OCI-LY1 (cell line): Measurements from ENCODE around the gene BAHD1.

Experiments used
- H2AFZ ChIP-seq: fragments of 200-600 bp; sonication (generic), shearing (Covaris generic); 2 replicates; pipeline ENCODE4 v1.6.0; 2014; ENCODE audit warnings: antibody characterized with exemption, mild to moderate bottlenecking, low read length
- H3F3A ChIP-seq: fragments of 200-600 bp; sonication (generic), shearing (Covaris generic); 2 replicates; pipeline ENCODE4 v1.6.0; 2014; ENCODE audit warnings: mild to moderate bottlenecking, antibody characterized with exemption, low read length, moderate library complexity; ENCODE audit not compliant: insufficient read depth
- H3K27ac ChIP-seq: fragments of 200-600 bp; sonication (generic); 2 replicates; pipeline ENCODE4 v1.5.1; 2014; ENCODE audit warnings: low read length, mixed run types, mild to moderate bottlenecking, low read depth; ENCODE audit not compliant: poor library complexity, severe bottlenecking
- H3K27me3 ChIP-seq: fragments of 200-600 bp; sonication (generic); 2 replicates; pipeline ENCODE4 v1.6.0; 2014; ENCODE audit warnings: antibody characterized with exemption, mild to moderate bottlenecking, low read length, moderate library complexity; ENCODE audit not compliant: insufficient read depth
- H3K36me3 ChIP-seq: fragments of 200-600 bp; sonication (generic); 2 replicates; pipeline ENCODE4 v1.6.1; 2014; ENCODE audit warnings: mild to moderate bottlenecking, antibody characterized with exemption, low read length, moderate library complexity, mixed read lengths; ENCODE audit not compliant: insufficient read depth
- H3K4me1 ChIP-seq: fragments of 200-600 bp; sonication (generic); 2 replicates; pipeline ENCODE4 v1.5.1; 2014; ENCODE audit warnings: mild to moderate bottlenecking, low read length, moderate library complexity; ENCODE audit not compliant: insufficient read depth, severe bottlenecking
- H3K4me2 ChIP-seq: fragments of 200-600 bp; sonication (generic), shearing (Covaris generic); 2 replicates; pipeline ENCODE4 v1.6.1; 2014; ENCODE audit warnings: low read length
- H3K4me3 ChIP-seq: fragments of 200-600 bp; sonication (generic); 2 replicates; pipeline ENCODE4 v1.5.1; 2014; ENCODE audit warnings: low read length, low read depth, mild to moderate bottlenecking, mixed read lengths; ENCODE audit not compliant: poor library complexity, severe bottlenecking
- H3K79me2 ChIP-seq: fragments of 200-600 bp; shearing (Covaris generic); 2 replicates; pipeline ENCODE4 v1.6.1; 2016; ENCODE audit warnings: mixed run types, low read length, mixed read lengths; ENCODE audit not compliant: insufficient read depth
- H3K9ac ChIP-seq: fragments of 200-600 bp; sonication (generic), shearing (Covaris generic); 2 replicates; pipeline ENCODE4 v1.6.1; 2014; ENCODE audit warnings: mild to moderate bottlenecking, low read length, mixed read lengths
- H3K9me2 ChIP-seq: fragments of 200-600 bp; sonication (generic), shearing (Covaris generic); 2 replicates; pipeline ENCODE4 v1.6.1; 2014; ENCODE audit warnings: low read depth, mild to moderate bottlenecking, low read length, mixed read lengths
- H3K9me3 ChIP-seq: fragments of 200-600 bp; shearing (Covaris generic); 2 replicates; pipeline ENCODE4 v1.6.1; 2014; ENCODE audit warnings: low read length, mixed read lengths
- H4K20me1 ChIP-seq: fragments of 200-600 bp; sonication (generic), shearing (Covaris generic); 2 replicates; pipeline ENCODE4 v1.6.0; 2016; ENCODE audit warnings: mild to moderate bottlenecking, low read length; ENCODE audit not compliant: insufficient read depth
- EZH2 ChIP-seq: fragments of 200-600 bp; sonication (generic), shearing (Covaris generic); IDR thresholded peaks from 2 replicates; pipeline ENCODE4 v1.8.0; 2017; ENCODE audit warnings: borderline replicate concordance, mixed run types, mild to moderate bottlenecking, antibody characterized with exemption, low read length, moderate library complexity, mixed read lengths
- TF ChIP-seq, protein P1 (sequence below): fragments of 200-600 bp; sonication (generic), shearing (Covaris generic); IDR thresholded peaks from 2 replicates; pipeline ENCODE4 v1.5.1; 2017; ENCODE audit warnings: mild to moderate bottlenecking, antibody characterized with exemption, low read length, moderate library complexity, mixed read lengths

The BAHD1 gene

DNA sequence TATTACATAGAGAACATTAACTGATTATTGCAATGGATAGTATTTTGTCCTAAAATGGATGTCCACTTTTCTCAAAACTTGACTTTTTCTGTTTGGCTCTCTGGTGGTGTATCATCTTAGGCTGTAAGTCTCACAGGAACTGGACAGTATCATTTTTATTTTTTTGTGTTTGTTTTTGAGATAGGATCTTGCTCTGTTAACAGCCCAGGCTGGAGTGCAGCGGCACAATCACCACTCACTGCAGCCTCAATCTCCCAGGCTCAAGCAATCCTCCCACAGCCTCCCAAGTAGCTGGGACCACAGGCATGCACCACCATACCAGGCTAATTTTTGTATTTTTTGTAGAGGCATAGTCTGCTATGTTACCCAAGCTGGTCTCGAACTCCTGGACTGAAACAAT, 43.2 kb downstream of the BAHD1 start:
- H3K27ac ChIP-seq: no peak overlapping the region
- H3K9me3 ChIP-seq: no peaks in the 10 kb centered on the region
- H3K79me2 ChIP-seq: no peaks in the 10 kb centered on the region
- TF ChIP-seq, protein P1, sequence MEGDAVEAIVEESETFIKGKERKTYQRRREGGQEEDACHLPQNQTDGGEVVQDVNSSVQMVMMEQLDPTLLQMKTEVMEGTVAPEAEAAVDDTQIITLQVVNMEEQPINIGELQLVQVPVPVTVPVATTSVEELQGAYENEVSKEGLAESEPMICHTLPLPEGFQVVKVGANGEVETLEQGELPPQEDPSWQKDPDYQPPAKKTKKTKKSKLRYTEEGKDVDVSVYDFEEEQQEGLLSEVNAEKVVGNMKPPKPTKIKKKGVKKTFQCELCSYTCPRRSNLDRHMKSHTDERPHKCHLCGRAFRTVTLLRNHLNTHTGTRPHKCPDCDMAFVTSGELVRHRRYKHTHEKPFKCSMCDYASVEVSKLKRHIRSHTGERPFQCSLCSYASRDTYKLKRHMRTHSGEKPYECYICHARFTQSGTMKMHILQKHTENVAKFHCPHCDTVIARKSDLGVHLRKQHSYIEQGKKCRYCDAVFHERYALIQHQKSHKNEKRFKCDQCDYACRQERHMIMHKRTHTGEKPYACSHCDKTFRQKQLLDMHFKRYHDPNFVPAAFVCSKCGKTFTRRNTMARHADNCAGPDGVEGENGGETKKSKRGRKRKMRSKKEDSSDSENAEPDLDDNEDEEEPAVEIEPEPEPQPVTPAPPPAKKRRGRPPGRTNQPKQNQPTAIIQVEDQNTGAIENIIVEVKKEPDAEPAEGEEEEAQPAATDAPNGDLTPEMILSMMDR: no peak
- no peak for TF ChIP-seq EZH2
- H3K4me1 ChIP-seq: no peaks in the 10 kb centered on the region
- H2AFZ ChIP-seq: no peak overlapping the region
- H3K9ac ChIP-seq: no peak overlapping the region
- H3K9me2 ChIP-seq: no peaks in the 10 kb centered on the region
- H3F3A ChIP-seq: no peaks in the 10 kb centered on the region
- H3K36me3 ChIP-seq: no peaks in the 10 kb centered on the region
- H3K4me3 ChIP-seq: no peak overlapping the region
- no peaks in the 10 kb centered on the region for H3K27me3 ChIP-seq
- no peak overlapping the region for H3K4me2 ChIP-seq
- H4K20me1 ChIP-seq: no peaks in the 10 kb centered on the region

DNA sequence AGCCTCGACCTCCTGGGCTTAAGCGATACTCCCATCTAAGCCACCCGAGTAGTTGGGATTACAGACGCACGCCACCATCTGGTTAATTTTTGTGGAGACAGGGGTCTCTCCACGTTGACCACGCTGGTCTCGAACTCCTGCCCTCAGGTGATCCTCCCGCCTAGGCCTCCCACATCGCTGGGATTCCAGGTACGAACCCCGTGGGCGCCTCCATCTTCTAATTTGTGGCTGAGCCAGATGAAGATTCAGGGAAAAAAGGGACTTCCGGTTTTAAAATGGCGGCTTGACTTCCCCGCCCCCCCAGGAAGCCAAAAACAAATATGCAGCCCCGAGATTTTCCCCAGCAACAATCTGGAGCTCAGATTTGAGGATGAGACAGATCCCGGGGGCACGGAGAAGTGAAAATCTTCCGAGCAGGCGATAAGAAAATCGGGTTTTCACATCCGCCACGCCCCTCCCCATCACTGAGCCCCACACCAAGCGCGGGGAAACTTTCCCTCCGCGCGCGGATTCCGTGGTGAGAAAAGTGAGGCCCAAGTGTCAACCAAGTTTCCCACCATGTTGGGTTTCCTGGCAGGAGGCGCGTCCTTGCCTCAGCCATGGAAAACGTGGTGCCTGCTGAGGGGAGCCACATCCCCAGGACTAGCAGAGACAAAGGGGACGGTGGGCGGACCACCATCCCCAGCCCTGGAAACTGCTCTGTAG, 45.5 kb downstream of the BAHD1 start:
- no peaks in the 10 kb centered on the region for H3K79me2 ChIP-seq
- no peak overlapping the region for H3K27ac ChIP-seq
- TF ChIP-seq, protein P1: no peak
- TF ChIP-seq EZH2: no peak

DNA sequence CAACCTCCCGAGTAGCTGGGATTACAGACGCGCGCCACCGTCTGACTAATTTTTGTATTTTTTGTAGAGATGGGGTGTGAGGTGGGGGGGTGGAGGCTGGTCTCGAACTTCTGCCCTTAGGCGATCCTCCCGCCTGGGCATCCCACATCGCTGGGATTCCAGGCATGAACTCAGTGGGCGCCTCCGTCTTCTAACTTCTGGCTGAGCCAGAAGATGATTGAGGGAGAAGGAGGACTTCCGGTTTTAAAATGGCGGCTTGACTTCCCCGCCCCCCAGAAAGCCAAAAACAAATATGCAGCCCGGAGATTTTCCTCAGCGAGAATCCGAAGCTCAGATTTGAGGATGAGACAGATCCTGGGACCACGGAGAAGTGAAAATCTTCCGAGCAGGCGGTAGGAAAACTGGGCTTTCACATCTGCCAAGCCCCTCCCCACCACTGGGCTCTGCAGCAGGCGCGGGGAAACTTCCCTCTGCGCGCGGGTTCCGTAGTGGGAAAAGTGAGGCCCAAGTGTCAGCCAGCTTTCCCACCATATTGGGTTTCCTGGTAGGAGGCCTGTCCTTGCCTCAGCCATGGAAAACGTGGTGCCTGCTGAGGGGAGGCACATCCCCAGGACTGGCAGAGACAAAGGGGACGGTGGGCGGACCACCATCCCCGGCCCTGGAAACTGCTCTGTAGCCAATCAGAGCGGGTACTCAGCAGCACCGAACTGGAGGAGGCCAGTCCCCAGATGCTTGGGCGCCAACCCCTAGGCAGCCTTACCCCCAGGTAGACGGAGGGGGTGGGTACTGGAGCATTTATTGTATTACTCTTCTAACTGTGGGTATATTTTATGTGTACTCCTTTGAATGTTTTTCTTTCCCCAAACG, 47.3 kb downstream of the BAHD1 start:
- Histone ChIP-seq H3K4me3 (no peak overlapping the region), H2AFZ (no peak overlapping the region), H3K36me3 (no peaks in the 10 kb centered on the region), H3K27ac (no peak overlapping the region), H3K9me2 (no peaks in the 10 kb centered on the region), H3K79me2 (no peaks in the 10 kb centered on the region), H3K4me2 (no peak overlapping the region), H3K4me1 (no peaks in the 10 kb centered on the region), H3K9ac (no peak overlapping the region), H4K20me1 (no peaks in the 10 kb centered on the region), H3F3A (no peaks in the 10 kb centered on the region), H3K27me3 (peaks cover 5% of the 10 kb centered on the region; the same call in 1 of the 2 replicates), H3K9me3 (no peaks in the 10 kb centered on the region)
- no peak for TF ChIP-seq EZH2
- TF ChIP-seq, protein P1: no peak

More for the DNA sequence above, 45.5 kb downstream of the BAHD1 start:
- Histone ChIP-seq H2AFZ (no peak overlapping the region), H3K27me3 (peaks cover 1% of the 10 kb centered on the region; the same call in 1 of the 2 replicates), H3K9me2 (no peaks in the 10 kb centered on the region), H3K4me3 (no peak overlapping the region), H4K20me1 (no peaks in the 10 kb centered on the region), H3K9ac (no peak overlapping the region), H3K4me2 (no peak overlapping the region), H3K9me3 (no peaks in the 10 kb centered on the region), H3F3A (no peaks in the 10 kb centered on the region), H3K4me1 (no peaks in the 10 kb centered on the region), H3K36me3 (no peaks in the 10 kb centered on the region)
